Measurements from ENCODE around the gene SUGP2.

SUGP2 gene
- total RNA-seq = 160 to 190 reads per million in 2 donors

DNA sequence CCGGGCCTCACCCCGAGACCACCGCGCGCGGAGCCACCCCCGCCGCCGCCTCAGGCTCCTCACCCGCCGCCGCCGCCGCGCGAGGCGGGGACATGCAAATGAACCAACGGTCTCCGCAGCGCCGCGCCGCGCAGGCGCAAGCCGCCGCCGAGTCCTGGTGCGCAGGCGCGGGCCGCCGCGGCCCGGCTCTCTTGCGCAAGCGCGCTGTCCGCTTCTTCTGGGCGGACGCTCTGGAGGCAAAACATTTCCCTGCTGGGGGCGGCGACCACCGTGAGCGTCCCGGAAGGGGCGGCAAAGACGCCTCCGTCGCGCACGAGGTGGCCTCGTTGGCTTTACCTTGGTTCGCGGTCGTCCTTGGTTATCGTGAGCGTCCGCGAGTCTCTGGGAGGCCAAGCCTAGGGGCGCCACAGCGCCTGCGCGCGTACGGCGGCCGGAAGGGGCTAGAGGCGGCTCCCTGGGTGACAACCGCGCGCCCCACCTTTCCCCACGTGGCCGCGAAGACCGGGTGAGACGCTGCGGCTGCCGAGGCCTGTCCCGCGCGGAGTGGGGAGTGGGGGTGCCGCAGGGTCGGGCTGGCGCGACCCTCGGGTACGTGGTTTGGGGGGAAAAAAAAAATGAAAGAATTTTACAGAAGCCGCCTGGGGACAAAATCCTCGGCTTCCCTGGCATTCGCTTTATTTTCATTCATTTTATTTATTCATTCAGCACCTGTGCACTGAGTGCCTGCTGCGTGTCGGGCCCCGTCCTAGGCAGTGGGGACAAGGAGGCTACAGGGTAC is at the start of gene SUGP2, which contains the start of gene ARMC6:
Gene SUGP2, minus strand, starts transcription at position 92 of the 778 bp plus-strand sequence. CDS start 2,446 bp downstream, outside the sequence.
Gene ARMC6, plus strand, starts transcription at position 178 of the 778 bp plus-strand sequence. CDS start 607 bp downstream, outside the sequence.
- DNase-seq = peak; percentile 82

DNA sequence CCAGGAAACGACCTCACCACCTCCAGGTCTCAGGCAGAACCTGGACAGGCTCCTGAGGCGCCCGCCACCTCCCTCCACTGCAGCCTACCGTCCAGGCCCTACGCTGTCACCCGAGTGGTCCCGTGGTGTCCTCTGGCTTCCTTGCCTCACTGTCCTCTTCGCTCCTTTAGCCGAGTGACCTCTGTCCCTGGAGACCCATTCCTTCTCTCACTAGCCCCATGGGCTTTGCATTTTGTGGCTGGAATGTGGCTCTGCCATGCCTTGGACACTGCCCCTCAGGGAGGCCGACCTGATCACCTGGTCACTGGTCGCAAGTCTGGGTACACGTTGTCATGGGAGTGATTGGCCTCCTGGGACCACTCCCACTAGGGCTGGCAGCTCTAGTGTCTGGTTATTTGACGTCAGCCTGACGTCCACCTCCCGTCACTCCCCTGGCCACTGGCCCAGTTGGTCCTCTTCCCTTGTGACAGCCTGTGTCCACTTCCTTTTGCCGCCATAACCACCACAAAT is 48.4 kb upstream of the SUGP2 start:
- no peak for DNase-seq

DNA sequence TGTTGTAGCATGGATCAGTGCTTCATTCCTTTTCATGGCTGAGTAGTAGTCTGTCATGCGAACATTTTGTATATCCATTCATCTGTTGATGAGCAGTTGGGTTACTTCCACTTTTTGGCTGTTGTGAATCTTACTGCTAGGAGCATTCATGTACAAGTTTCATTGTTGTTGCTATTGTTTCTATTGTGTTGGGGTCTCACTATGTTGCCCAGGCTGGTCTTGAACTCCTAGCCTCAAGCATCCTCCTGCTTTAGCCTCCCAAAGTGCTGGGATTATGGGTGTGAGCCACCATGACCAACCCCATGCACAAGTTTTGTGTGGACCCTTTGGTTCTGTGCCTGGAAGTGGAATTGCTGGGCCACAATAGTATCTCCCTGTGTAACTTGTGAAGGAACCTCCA is 46.3 kb upstream of the SUGP2 start:
- DNase-seq = no peak

DNA sequence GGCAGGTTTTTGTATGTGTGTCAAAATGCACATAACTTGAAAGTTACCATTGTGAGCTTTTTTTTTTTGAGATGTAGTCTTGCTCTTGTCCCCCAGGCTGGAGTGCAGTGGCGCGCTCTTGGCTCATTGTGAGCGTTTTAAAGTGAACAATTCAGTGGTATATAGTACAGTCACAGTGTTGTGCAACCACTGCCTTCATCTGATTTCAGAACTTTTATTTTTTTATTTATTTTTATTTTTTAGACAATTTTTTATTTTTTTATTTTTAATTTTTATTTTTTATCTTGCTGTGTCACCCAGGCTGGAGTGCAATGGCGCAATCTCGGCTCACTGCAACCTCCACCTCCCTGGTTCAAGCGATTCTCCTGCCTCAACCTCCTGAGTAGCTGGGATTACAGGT is 45.5 kb upstream of the SUGP2 start:
- DNase-seq = no peak

DNA sequence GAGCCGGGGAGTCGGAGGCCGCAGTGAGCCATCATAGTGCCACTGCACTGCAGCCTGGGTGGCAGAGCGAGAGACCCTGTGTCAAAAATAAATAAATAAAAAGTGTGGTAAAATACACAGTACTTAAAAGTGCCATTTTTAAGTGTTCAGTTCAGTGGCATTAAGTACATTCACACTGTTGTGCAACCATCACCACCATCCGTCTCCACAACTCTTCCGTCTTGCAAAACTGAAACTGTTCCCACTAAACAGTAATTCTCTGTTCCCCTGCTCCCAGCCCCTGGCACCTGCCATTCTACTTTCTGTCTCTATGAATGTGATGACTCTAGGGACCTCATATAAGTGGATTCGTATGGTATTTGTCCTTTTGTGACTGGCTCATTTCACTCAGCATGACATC is 43.8 kb upstream of the SUGP2 start:
- no peak for DNase-seq

DNA sequence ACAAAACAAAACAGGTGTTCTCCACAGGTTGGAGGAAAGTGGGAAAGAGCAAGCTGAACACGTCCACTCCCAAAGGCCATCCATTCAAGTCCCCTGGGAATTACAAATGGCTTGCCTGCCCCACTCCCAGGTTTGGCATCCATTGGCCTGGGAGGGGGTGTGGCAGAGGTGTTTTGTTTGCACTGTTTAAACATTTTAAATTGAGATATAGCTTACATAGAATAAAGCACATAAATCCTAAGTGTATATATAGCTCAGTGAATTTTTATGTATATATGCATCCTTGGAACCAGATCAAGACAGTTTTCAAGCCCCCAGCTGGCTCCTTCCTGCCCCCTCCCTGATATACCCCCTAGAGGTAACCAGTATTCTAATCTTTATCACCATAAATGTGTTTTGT is 43.2 kb upstream of the SUGP2 start:
- DNase-seq = no peak

DNA sequence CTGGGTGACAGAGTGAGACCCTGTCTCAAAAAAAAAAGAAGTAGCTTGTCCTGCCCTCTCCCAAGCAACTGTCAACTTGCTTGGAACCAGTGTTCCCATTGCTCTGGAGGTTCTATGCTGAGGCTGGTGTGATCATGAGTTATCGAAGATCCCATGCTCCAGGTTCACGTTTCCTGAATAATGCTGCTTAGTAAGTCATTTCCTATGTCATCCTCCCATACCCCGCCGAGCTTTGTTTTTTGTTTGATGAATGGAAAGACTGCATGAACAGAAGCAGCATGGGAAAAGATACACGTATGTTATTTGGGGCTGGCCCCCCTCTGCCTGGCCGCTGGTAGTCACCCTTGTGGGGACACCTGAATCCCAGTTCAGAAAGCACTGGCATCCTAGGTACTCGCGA is 41.8 kb upstream of the SUGP2 start:
- no peak for DNase-seq

DNA sequence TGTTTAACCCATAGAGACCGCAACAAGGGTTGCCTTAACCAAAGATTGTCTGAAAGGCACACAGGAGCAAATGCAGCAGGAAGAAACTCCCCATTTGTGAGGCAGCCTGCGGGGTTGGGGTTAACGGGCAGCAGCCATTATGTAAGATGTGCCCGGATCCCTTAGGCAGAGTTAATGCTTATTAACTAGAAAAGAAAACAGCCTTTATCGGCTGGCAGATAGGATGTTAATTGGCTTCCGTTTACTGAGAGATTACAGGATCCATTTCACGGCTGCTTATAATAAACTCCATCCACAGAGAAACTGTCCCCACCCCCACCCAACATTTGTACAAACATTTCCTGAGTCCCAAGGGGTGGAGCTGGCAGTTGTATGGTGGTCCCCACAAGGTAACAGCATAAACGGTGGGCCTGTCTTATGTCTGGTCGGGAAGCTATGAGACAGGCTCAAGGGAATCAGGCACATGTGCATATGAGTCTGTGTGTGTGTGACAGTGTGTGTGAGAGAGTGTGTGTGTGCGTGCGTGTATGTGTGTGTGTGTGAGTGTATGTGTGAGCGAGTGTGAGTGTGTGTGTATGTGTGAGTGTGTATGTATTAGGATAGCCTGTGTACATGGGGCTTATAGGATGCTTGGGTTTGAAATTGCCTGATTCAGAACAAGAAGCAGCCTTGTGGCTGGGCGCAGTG is 41.0 kb upstream of the SUGP2 start:
- DNase-seq = no peak

DNA sequence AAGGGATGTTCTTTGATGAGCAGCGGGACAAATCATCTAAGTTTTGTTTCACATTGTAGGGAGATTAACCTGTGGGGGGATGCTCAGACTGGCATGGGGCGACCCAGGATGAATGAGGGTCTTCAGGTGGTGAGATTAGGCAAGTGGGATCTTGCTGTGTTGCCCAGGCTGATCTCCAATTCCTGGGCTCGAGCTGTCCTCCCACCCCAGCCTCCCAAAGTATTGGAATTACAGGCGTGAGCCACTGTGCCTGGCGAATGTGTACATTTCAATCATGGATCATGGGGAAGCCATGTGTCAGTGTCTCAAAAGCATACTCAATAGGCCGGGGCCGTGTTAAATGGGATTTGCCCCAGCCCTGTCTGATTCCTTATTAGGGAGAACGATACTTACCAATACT is 38.6 kb upstream of the SUGP2 start:
- DNase-seq = no peak

DNA sequence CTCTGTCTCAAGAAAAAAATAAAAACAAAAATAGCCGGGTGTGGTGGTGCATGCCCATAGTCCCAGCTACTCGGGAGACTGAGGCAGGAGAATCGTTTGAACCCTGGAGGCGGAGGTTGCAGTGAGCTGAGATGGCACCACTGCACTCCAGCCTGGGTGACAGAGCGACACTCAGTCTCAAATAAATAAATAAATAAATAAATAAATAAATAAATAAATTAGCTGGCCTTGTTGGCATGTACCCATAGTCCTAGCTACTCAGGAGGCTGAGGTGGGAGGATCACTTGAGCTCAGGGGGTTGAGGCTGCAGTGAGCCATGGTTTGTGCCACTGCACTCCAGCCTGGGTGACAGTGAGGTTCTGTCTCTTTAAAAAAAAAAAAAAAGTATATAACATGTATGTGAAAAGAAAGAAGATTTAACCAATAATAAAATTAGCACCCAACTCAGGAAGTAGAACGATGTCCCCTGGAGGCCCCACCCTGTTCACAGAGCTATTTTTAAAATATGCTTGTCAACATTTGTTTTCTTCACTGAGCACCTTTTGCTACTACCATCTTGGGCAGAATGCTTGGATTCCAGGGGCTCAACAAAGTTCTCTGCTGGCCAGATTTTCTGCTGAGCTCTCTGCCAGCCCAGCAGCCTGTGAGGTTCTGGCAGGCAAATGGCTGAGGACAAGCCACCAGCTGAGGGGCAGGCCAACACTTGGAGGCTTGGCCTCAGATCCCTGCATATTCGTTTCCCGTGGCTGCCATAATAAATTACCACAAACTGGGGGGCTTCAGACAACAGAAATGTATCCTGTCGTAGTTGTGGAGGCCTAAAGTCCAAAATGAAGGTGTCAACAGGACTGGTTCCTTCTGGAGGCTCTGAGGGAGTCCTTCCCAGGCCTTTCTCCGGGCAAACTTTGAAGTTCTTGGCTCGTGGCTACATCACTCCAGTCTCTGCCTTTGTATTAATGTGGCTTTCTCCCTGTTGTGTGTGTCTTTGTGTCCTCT is 35.6 kb upstream of the SUGP2 start:
- DNase-seq = no peak

DNA sequence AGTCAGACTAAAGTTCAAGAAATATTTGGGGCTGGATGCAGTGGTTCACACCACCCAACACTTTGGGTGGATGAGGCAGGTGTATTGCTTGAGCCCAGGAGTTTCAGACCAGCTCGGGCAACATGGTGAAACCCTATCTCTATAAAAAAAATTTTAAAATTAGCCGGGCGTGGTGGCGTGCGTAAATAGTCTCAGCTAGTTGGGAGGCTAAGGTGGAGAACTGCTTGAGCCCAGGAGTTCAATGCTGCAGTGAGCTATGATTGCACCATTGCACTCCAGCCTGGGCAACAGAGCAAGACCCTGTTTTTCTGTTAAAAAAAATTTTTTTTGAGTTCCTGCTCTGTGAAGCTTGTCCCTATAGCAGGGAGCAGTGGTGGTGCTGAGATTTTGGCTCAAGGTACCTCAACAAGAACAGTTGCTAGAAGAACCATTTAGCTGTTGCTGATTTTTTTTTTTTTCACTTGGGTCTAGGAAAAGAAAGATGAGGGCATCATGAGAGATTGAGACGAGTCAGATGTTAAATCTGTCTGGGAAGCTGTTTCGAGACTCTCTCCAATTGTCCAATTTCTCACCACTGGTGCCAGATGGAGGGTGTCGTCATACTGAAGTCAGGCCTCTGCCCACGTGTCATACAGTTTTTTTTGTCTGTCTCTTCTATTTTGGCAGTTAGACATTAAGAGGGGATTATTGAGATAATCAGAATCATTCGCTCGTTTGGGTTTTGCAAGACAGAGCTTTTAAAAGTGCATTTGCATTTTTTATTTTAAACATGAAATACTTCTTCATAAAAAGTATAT is 34.2 kb upstream of the SUGP2 start:
- DNase-seq = no peak

DNA sequence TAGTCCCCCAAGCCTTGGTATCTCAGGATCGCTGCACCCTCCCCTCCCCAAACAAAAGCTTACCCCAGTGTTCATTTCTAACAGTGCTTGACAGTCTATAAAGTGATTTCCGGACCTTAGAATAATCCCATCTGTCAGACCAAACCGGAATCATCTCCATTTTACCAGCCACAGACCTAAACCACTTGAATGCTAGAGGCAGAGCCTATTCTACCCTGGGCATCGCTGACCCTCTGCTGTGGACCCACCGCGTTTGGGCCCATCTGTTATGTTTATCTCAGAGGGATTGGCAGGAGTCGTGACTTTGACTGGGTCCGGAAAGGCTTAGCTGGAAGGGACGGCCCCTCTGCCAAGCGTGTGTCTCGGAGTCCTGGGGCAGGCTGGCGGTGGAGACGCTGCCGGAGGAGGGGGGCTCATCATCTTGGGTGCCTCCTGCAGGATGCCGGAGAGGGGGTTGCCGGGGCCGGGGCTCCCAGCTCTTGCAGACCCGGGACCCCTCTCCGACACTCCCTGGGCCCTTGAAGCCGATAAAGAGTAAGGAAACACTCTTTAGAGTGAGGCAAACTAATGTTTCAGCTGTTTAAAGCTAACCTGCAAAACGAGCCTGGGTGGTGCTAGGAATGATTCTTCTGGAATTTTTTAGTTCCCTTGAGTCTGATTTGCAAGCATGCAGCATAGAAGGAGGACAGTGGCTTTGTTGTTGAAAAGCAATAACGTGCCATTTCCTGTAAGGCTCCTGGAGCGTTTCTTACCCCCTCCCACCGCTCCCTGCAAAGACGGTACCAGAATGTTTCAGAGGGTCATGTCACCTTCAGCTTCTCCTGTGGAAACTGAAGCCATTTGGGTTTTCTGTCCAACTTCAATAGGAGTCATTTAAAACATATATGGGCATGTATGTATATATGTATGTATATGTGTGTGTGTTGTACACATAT is 31.8 kb upstream of the SUGP2 start:
- DNase-seq = peak; percentile 8

DNA sequence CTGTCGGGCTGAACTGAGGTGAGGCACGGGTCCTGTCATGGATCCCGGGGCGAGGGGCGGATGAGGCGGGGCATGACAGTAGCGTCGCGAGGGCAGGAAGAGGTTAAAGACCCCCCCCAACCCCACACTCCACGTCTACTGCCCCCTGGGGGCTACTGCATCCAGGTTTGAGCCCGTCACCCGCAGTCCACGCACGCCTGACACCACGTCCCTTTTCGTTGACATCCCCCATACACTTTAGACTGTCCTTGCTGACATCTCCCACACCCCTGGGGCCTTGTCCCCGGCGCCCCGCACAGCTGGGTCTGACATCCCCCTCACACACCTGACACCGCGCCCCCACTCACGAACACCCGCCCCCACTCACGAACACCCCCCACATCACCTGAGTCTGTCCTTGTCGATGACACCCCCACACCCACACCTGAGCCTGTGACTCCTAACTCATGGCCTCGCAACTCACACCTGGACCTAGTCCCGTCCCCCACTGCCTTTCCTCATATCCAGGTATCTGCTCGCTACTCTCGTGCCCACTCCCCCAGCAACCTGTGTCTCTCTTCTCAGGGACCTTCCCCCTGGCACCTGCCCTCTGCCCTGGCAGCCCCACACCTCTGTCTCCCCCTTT is 30.9 kb upstream of the SUGP2 start:
- DNase-seq = no peak

DNA sequence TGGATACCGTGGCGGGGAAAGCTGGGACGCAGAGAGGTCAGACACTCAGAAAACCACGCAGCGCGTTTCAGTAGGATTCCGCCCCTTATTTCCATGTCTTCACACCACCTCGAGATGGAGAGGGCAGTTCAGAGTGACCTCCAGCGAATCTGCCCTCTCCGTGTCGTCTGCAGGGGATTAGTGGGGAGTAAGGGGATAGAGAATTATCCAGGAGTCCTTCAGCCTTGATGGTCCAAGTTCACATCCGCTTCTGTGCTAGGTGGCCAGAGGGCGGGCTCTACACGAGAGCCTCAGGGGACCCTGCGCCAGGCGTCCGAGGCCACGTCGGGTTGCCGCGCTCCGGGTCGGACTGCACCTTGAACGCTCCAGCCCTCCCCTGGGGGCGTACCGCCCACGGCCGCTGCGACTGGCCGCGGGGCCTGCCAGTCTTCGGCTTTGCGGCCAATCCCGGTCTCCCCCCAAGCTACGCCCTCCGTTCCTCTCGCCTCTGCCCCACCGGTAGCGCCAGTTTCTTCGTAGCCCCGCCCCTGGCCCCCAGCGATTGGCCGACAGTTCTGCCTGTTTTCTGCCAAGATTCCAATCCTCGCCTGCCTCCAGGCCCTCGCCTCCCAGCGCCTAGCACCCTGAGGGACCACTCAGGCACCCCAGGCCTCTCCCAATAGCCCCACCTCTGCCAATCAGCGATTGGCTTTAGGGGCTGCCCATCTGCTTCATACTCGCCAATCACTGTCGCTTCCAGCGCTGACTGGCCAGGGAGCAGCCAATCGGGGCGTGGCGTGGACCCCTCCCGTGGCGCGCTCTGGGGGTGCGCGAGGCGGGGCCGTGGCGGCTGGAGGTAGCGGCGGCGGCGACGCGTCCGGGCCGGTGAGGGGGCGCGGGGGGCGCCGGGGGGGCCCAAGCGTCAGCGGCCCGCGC is 30.1 kb upstream of the SUGP2 start, which contains the start of gene SLC25A42:
Gene SLC25A42, plus strand, starts transcription at position 812 of the 915 bp plus-strand sequence. CDS start 32,131 bp downstream, outside the sequence.
- DNase-seq = peak; percentile 97

DNA sequence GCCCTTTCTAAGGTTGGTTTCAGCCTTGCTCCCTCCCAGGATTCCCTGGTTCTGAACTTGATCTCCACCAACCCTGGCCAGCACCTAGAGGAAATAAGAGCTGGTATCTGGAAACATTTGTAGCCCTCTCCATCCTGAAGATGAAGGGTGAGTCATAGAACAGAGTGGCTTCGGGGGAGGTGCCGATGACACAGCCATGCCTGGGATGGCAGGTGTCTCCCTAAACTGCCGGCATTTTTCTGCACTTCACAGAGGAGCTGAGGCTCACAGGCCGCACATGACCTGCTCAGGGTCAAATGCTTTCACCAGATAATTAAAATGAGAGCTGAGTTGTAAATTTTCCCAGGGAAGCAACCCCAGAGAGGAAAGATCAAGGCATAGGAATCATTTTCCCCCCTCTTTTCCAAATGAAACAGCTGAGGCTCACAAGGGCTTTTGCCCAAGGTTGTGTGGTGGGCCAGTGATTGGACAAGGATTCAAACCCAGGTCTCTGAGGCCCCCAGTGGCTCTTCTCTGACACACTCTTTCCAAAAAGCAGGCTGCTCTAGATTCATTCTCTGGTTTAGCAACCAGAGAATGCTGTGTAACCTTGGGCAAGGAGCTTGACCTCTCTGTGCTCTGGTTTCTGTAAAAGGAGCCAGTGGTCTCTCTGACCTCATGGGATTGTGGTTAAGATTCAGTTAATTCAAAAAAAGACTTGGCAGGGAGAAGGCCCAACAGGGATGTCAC is 29.3 kb upstream of the SUGP2 start:
- DNase-seq = no peak

DNA sequence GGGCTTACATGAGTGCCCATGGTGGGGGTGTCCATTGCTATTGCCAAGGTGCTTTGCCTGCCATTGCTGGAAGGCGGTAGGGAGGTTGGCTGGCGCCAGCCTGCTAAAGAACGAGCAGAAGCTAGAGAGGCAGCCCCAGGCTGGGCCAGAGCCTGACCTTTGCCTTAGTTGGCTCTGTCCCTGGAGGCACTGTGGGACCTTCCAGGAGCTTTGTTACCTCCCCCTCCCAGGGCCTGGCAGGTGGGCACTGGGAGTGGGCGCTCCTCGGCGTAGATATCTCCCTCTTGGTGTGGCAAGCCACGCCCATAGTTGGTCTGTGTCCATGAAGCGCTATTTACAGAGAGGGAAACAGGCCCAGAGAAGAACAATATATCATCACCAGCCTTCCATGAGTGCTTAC is 28.2 kb upstream of the SUGP2 start:
- DNase-seq = no peak

DNA sequence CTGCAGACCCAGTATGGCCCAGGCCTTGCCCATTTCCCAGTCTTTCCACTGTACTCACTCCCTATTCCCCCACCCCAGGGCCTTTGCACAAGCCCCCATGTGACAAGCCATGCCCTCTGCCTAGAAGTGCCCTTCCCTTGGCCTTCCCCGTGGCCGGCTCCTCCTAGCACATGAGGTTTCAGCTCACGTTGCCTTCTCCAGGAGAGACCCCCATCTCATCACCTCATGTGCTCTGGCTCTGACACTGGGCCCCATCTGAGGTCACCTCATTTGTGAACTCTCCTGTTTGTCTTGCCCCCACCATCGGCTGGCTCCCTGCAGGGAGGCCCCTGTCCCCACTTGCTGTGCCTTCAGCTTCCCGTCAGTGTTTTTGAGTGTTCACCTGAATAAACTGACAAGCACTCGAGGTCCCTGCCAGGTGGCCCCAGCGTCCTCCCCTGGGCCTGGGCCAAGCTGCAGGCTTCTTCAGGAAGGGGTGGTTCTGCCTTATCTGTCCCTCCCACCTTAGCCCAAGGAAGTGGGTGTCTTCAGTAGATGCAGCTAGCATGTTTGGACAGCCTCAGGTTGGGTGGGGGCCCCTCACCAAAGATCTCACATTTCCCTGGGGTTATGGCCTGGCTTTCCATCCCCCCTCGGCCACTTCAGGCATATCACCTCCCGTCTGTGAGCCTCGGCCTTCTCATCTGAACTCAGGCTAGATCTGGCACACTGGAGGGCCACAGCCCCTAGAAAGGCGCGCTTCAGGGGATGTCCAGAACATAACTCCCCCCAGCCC is 26.7 kb upstream of the SUGP2 start:
- DNase-seq = no peak

Measured in T-helper 9 cell (primary cell).